Stomach smooth muscle (tissue), 2 donors: ENCODE measurements around the gene TBX6.

ENCODE experiments used
- H3K27ac ChIP-seq: one replicate; pipeline ENCODE4 v1.7.0; 2013; ENCODE audit warnings: mild to moderate bottlenecking, low read length, inconsistent platforms
- H3K27me3 ChIP-seq, 2 donors: one replicate each; pipeline ENCODE4 v1.7.0; 2013; ENCODE audit warnings: low read length in 2 of 2; ENCODE audit not compliant: insufficient read depth in 2 of 2, control insufficient read depth in 1 of 2
- H3K36me3 ChIP-seq, 2 donors: one replicate each; pipeline ENCODE4 v1.7.0; 2013; ENCODE audit warnings: low read length in 2 of 2; ENCODE audit not compliant: control insufficient read depth in 2 of 2, insufficient read depth in 2 of 2
- H3K4me1 ChIP-seq: one replicate; pipeline ENCODE4 v1.7.0; 2013; ENCODE audit warnings: low read length; ENCODE audit not compliant: control insufficient read depth, insufficient read depth
- H3K4me3 ChIP-seq, 2 donors: one replicate each; pipeline ENCODE4 v1.7.0; 2013; ENCODE audit warnings: low read length in 2 of 2
- H3K9ac ChIP-seq, 2 donors: one replicate each; pipeline ENCODE4 v1.7.0; 2013; ENCODE audit warnings: low read length in 2 of 2, mild to moderate bottlenecking in 1 of 2
- H3K9me3 ChIP-seq, 2 donors: one replicate each; pipeline ENCODE4 v1.7.0; 2013; ENCODE audit warnings: low read length in 2 of 2; ENCODE audit not compliant: control insufficient read depth in 2 of 2
- donor health status: healthy.
- donor health status: Pancreatic carcinoma.

Gene TBX6

DNA sequence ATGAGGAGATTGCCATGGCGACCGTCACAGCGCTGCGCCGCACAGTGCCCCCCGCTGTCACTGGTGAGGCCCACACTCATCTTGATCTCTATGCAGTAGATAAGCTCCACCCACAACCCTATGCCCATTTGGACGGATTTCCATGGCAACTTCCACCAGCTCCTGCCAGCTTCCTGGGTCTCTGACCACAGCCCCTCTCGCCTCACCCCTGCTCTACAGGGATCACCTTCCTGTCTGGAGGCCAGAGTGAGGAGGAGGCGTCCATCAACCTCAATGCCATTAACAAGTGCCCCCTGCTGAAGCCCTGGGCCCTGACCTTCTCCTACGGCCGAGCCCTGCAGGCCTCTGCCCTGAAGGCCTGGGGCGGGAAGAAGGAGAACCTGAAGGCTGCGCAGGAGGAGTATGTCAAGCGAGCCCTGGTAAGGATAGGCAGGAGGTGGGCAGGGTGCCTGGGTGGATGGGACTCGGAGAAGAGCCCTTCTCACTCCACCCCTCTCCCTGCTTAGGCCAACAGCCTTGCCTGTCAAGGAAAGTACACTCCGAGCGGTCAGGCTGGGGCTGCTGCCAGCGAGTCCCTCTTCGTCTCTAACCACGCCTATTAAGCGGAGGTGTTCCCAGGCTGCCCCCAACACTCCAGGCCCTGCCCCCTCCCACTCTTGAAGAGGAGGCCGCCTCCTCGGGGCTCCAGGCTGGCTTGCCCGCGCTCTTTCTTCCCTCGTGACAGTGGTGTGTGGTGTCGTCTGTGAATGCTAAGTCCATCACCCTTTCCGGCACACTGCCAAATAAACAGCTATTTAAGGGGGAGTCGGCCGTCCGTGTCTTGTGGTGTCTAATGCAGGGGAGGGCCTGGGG is 21.9 kb downstream of the TBX6 start:
- peak overlapping the region; percentile 67 for H3K27ac ChIP-seq
- peaks cover 39 to 44% of the 10 kb centered on the region in 2 donors for H3K36me3 ChIP-seq
- no peaks in the 10 kb centered on the region for H3K9me3 ChIP-seq
- peak overlapping the region in 1 of 2 donors; percentile 63 for H3K4me3 ChIP-seq
- H3K27me3 ChIP-seq: no peaks in the 10 kb centered on the region
- peaks cover 52% of the 10 kb centered on the region for H3K4me1 ChIP-seq
- peak overlapping the region in 1 of 2 donors; percentile 29 for H3K9ac ChIP-seq

- H3K4me1 ChIP-seq: peaks cover 59% of the 10 kb centered on the region
- H3K27ac ChIP-seq: peak overlapping the region; percentile 67
- H3K9ac ChIP-seq: peak overlapping the region; percentile 13 to 36
- peaks cover 39 to 44% of the 10 kb centered on the region in 2 donors for H3K36me3 ChIP-seq
- H3K27me3 ChIP-seq: no peaks in the 10 kb centered on the region
- H3K4me3 ChIP-seq: peak overlapping the region in 1 of 2 donors; percentile 63
- H3K9me3 ChIP-seq: no peaks in the 10 kb centered on the region
Observed at GRCh38 chr16:30068750-30069610, 22.7 kb downstream of the TBX6 start.

GRCh38 chr16:30068333-30068732 is 23.4 kb downstream of the TBX6 start:
- H3K36me3 ChIP-seq: peaks cover 39 to 44% of the 10 kb centered on the region in 2 donors
- no peaks in the 10 kb centered on the region for H3K9me3 ChIP-seq
- H3K9ac ChIP-seq: peak overlapping the region; percentile 31 to 36
- no peaks in the 10 kb centered on the region for H3K27me3 ChIP-seq
- peak overlapping the region in 1 of 2 donors; percentile 58 for H3K4me3 ChIP-seq
- H3K4me1 ChIP-seq: peaks cover 65% of the 10 kb centered on the region
- peak overlapping the region; percentile 67 for H3K27ac ChIP-seq

DNA sequence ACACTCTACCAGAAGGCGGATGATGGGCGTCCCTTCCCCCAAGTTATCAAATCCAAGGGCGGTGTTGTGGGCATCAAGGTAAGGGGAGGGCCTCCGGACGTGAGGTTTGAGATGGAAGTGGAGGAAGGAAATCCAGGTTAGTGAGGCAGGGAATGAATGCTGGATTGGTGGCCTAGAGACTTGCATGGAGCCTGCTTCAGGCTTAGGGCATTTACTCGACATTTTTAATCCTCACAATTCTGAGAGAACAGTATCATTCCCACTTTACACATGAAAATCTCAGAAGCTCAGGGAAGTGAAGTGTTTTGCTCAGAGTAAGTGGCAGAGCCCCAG is 24.2 kb downstream of the TBX6 start:
- peak overlapping the region; percentile 90 to 94 for H3K9ac ChIP-seq
- no peaks in the 10 kb centered on the region for H3K9me3 ChIP-seq
- H3K36me3 ChIP-seq: peaks cover 39 to 44% of the 10 kb centered on the region in 2 donors
- H3K27me3 ChIP-seq: no peaks in the 10 kb centered on the region
- peak overlapping the region; percentile 99 for H3K27ac ChIP-seq
- H3K4me1 ChIP-seq: peaks cover 68% of the 10 kb centered on the region
- H3K4me3 ChIP-seq: peak overlapping the region; percentile 77 to 97

DNA sequence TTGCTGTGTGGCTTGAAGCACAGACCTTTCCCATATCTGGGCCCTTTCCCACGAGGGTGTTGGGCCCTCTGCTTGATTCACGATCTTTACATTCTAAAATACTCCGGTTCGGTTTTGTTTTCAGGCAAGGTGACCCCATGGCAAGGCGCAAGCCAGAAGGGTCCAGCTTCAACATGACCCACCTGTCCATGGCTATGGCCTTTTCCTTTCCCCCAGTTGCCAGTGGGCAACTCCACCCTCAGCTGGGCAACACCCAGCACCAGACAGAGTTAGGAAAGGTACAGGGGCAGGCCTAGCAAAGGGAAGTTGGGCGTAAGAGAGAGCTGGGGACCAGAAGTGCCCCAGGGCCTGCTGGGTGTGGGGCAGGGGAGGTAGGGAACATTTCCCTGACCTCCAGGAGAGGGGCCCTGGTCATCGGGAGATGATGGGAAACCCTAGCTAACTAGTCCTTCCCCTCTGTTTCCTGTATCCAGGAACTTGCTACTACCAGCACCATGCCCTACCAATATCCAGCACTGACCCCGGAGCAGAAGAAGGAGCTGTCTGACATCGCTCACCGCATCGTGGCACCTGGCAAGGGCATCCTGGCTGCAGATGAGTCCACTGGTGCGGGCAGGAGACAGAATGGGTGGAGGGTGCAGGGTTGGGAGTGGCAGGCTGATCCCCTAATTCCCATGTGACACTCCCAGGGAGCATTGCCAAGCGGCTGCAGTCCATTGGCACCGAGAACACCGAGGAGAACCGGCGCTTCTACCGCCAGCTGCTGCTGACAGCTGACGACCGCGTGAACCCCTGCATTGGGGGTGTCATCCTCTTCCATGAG is 24.8 kb downstream of the TBX6 start:
- no peaks in the 10 kb centered on the region for H3K27me3 ChIP-seq
- H3K4me3 ChIP-seq: peak overlapping the region; percentile 77 to 97
- H3K27ac ChIP-seq: peak overlapping the region; percentile 99
- peak overlapping the region; percentile 90 to 94 for H3K9ac ChIP-seq
- peaks cover 35 to 42% of the 10 kb centered on the region in 2 donors for H3K36me3 ChIP-seq
- H3K9me3 ChIP-seq: no peaks in the 10 kb centered on the region
- peaks cover 68% of the 10 kb centered on the region for H3K4me1 ChIP-seq

GRCh38 chr16:30065943-30066760 is 25.6 kb downstream of the TBX6 start:
- peak overlapping the region; percentile 99 for H3K27ac ChIP-seq
- no peaks in the 10 kb centered on the region for H3K27me3 ChIP-seq
- peak overlapping the region; percentile 90 to 94 for H3K9ac ChIP-seq
- H3K4me1 ChIP-seq: peaks cover 68% of the 10 kb centered on the region
- peak overlapping the region; percentile 77 to 97 for H3K4me3 ChIP-seq
- peaks cover 31 to 38% of the 10 kb centered on the region in 2 donors for H3K36me3 ChIP-seq
- no peaks in the 10 kb centered on the region for H3K9me3 ChIP-seq

DNA sequence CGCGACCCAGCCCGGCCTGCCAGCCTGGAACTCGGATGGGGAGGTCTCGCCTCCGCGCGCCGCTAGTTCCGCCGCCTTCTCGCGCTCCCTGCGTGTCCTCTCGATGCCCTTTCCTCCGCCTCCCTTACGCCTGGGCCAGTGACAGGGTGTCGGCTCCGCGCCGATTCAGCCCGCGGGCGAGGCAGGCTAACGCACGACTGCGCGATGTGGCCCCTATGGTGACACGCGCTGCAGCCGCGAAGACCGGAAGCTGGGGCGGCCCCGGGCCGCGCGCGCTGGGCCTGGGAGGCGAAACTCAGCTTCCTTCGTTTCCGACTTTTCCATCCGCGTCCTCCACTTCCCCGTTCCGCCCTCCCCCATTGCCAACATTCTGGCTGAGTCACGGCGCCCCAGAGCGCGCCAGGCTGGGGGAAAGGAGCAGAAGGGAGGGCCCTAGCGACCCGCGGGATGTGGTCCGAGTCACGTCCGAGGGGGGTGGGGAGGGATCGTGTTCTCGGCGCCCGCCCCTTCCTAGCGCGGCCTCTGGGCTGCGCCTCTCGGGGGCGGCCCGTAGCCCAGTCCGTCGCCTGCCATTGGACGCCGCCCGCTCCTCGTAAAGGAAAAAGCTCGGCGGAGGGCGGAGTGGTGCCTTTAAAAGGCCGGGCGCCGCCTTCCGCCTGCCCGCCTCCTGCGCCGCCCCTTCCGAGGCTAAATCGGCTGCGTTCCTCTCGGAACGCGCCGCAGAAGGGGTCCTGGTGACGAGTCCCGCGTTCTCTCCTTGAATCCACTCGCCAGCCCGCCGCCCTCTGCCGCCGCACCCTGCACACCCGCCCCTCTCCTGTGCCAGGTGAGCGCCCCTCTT is 26.4 kb downstream of the TBX6 start, which contains the start of gene ALDOA:
Gene ALDOA (plus strand): TSS at position 659 of the 841 bp plus-strand sequence. CDS start 1,138 bp downstream, outside the sequence.
- H3K36me3 ChIP-seq: peaks cover 25 to 30% of the 10 kb centered on the region in 2 donors
- H3K27me3 ChIP-seq: no peaks in the 10 kb centered on the region
- H3K9ac ChIP-seq: peak within 1 kb of the TSS; percentile 94 to 98
- no peaks in the 10 kb centered on the region for H3K9me3 ChIP-seq
- H3K4me1 ChIP-seq: peaks cover 70% of the 10 kb centered on the region
- H3K4me3 ChIP-seq: peak within 1 kb of the TSS; percentile 86 to 97
- peak within 1 kb of the TSS; percentile 99 for H3K27ac ChIP-seq

DNA sequence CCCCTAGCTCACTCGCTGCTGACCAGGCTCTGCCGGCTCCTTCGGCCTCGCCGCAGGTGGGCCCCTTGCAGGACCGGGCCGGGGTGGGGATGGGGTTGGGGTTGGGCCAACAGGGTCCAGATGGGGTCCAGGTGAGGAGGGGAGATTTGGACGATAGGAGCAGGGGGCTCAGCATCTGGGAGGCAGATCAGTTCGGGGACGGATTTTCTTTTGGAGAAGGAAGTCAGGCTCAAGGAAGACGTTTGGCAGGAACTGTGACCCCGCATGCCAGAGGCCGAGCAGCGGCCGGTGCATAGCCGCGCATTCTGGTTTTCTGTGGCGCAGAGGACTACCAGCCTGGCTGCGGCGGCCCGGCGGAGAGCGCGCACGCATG is 27.0 kb downstream of the TBX6 start:
- Histone ChIP-seq H3K36me3 (peaks cover 24 to 26% of the 10 kb centered on the region in 2 donors), H3K9me3 (no peaks in the 10 kb centered on the region), H3K4me1 (peaks cover 69% of the 10 kb centered on the region), H3K4me3 (peak overlapping the region; percentile 86 to 97), H3K9ac (peak overlapping the region; percentile 94 to 98), H3K27ac (peak overlapping the region; percentile 99), H3K27me3 (no peaks in the 10 kb centered on the region)
